ENCODE results near the gene CSE1L.

GRCh38 chr20:49140834-49141233, 94.7 kb downstream of the CSE1L start:
- TF ChIP-seq CTCF (IDR thresholded peaks at IDR 0.05) (no peak), POLR2A (IDR thresholded peaks at IDR 0.05) (no peak)
